ENCODE measurements around the gene UBAC2. TPM values are rescaled to one million over a fixed set of nuclear protein-coding genes. Genes with fewer than 3 reads are reported as not detected.

The UBAC2 gene
- polyA plus RNA-seq, 2 donors, result 63.0 to 70.1 TPM

- Histone ChIP-seq H3K4me1 (ENCODE audit: control insufficient read depth in 2 of 2, insufficient read depth in 2 of 2, low read length in 1 of 2) (no peaks in the 10 kb centered on the region), H3K4me3 (ENCODE audit: low read depth in 1 of 2, low read length in 2 of 2) (no peak overlapping the region), H3K9me3 (ENCODE audit: control insufficient read depth in 2 of 2, insufficient read depth in 1 of 2, low read depth in 1 of 2, low read length in 1 of 2) (no peaks in the 10 kb centered on the region), H3K27ac (ENCODE audit: low read depth in 2 of 2, low read length in 1 of 2) (no peak overlapping the region), H3K27me3 (ENCODE audit: control insufficient read depth in 1 of 2, insufficient read depth in 2 of 2, low read length in 2 of 2) (no peaks in the 10 kb centered on the region), H3K36me3 (ENCODE audit: control insufficient read depth in 2 of 2, insufficient read depth in 2 of 2, low read length in 1 of 2) (peaks cover 0 to 12% of the 10 kb centered on the region in 2 donors)
- WGBS, 2 donors, result 82 to 90% methylated on average over 12 of the region's 12 CpGs
Observed at GRCh38 chr13:99370481-99371275, 170.0 kb downstream of the UBAC2 start.

GRCh38 chr13:99371956-99372355, 171.3 kb downstream of the UBAC2 start:
- Histone ChIP-seq H3K36me3 (ENCODE audit: control insufficient read depth in 2 of 2, insufficient read depth in 2 of 2, low read length in 1 of 2) (peaks cover 0 to 14% of the 10 kb centered on the region in 2 donors), H3K27ac (ENCODE audit: low read depth in 2 of 2, low read length in 1 of 2) (no peak overlapping the region), H3K9me3 (ENCODE audit: control insufficient read depth in 2 of 2, insufficient read depth in 1 of 2, low read depth in 1 of 2, low read length in 1 of 2) (no peaks in the 10 kb centered on the region), H3K27me3 (ENCODE audit: control insufficient read depth in 1 of 2, insufficient read depth in 2 of 2, low read length in 2 of 2) (no peaks in the 10 kb centered on the region), H3K4me1 (ENCODE audit: control insufficient read depth in 2 of 2, insufficient read depth in 2 of 2, low read length in 1 of 2) (no peaks in the 10 kb centered on the region), H3K4me3 (ENCODE audit: low read depth in 1 of 2, low read length in 2 of 2) (no peak overlapping the region)
- 82 to 86% methylated on average over 9 of the region's 9 CpGs for WGBS, 2 donors

- H3K36me3 ChIP-seq (ENCODE audit: control insufficient read depth in 2 of 2, insufficient read depth in 2 of 2, low read length in 1 of 2), result peaks cover 2 to 18% of the 10 kb centered on the region in 2 donors
- no peaks in the 10 kb centered on the region for H3K4me1 ChIP-seq (ENCODE audit: control insufficient read depth in 2 of 2, insufficient read depth in 2 of 2, low read length in 1 of 2)
- no peak overlapping the region for H3K27ac ChIP-seq (ENCODE audit: low read depth in 2 of 2, low read length in 1 of 2)
- no peaks in the 10 kb centered on the region for H3K9me3 ChIP-seq (ENCODE audit: control insufficient read depth in 2 of 2, insufficient read depth in 1 of 2, low read depth in 1 of 2, low read length in 1 of 2)
- no peaks in the 10 kb centered on the region for H3K27me3 ChIP-seq (ENCODE audit: control insufficient read depth in 1 of 2, insufficient read depth in 2 of 2, low read length in 2 of 2)
- no peak overlapping the region for H3K4me3 ChIP-seq (ENCODE audit: low read depth in 1 of 2, low read length in 2 of 2)
- 93 to 94% methylated on average over 8 of the region's 8 CpGs for WGBS, 2 donors
Observed at GRCh38 chr13:99373436-99373835, 172.8 kb downstream of the UBAC2 start.

GRCh38 chr13:99374169-99374991, 173.7 kb downstream of the UBAC2 start:
- WGBS, 2 donors, result 94 to 95% methylated on average over 10 of the region's 10 CpGs
- no peak overlapping the region for H3K4me3 ChIP-seq (ENCODE audit: low read depth in 1 of 2, low read length in 2 of 2)
- H3K27me3 ChIP-seq (ENCODE audit: control insufficient read depth in 1 of 2, insufficient read depth in 2 of 2, low read length in 2 of 2), result no peaks in the 10 kb centered on the region
- H3K36me3 ChIP-seq (ENCODE audit: control insufficient read depth in 2 of 2, insufficient read depth in 2 of 2, low read length in 1 of 2), result peaks cover 2 to 13% of the 10 kb centered on the region in 2 donors
- no peaks in the 10 kb centered on the region for H3K4me1 ChIP-seq (ENCODE audit: control insufficient read depth in 2 of 2, insufficient read depth in 2 of 2, low read length in 1 of 2)
- H3K9me3 ChIP-seq (ENCODE audit: control insufficient read depth in 2 of 2, insufficient read depth in 1 of 2, low read depth in 1 of 2, low read length in 1 of 2), result no peaks in the 10 kb centered on the region
- no peak overlapping the region for H3K27ac ChIP-seq (ENCODE audit: low read depth in 2 of 2, low read length in 1 of 2)

GRCh38 chr13:99374994-99375737, 174.5 kb downstream of the UBAC2 start:
- peaks cover 2 to 13% of the 10 kb centered on the region in 2 donors for H3K36me3 ChIP-seq (ENCODE audit: control insufficient read depth in 2 of 2, insufficient read depth in 2 of 2, low read length in 1 of 2)
- H3K4me3 ChIP-seq (ENCODE audit: low read depth in 1 of 2, low read length in 2 of 2), result no peak overlapping the region
- 77 to 81% methylated on average over 12 of the region's 12 CpGs for WGBS, 2 donors
- H3K9me3 ChIP-seq (ENCODE audit: control insufficient read depth in 2 of 2, insufficient read depth in 1 of 2, low read depth in 1 of 2, low read length in 1 of 2), result no peaks in the 10 kb centered on the region
- no peaks in the 10 kb centered on the region for H3K27me3 ChIP-seq (ENCODE audit: control insufficient read depth in 1 of 2, insufficient read depth in 2 of 2, low read length in 2 of 2)
- H3K27ac ChIP-seq (ENCODE audit: low read depth in 2 of 2, low read length in 1 of 2), result peak overlapping the region in 1 of 2 donors; percentile 16
- H3K4me1 ChIP-seq (ENCODE audit: control insufficient read depth in 2 of 2, insufficient read depth in 2 of 2, low read length in 1 of 2), result no peaks in the 10 kb centered on the region

GRCh38 chr13:99375738-99376080, 175.1 kb downstream of the UBAC2 start:
- Histone ChIP-seq H3K27ac (ENCODE audit: low read depth in 2 of 2, low read length in 1 of 2) (no peak overlapping the region), H3K9me3 (ENCODE audit: control insufficient read depth in 2 of 2, insufficient read depth in 1 of 2, low read depth in 1 of 2, low read length in 1 of 2) (no peaks in the 10 kb centered on the region)

GRCh38 chr13:99376132-99376531, 175.5 kb downstream of the UBAC2 start:
- 89% methylated on average over 6 of the region's 6 CpGs for WGBS, 2 donors

More at GRCh38 chr13:99375738-99376080, 175.1 kb downstream of the UBAC2 start:
- 82 to 92% methylated on average over 2 of the region's 2 CpGs for WGBS, 2 donors
- Histone ChIP-seq H3K36me3 (ENCODE audit: control insufficient read depth in 2 of 2, insufficient read depth in 2 of 2, low read length in 1 of 2) (peaks cover 2 to 13% of the 10 kb centered on the region in 2 donors), H3K4me1 (ENCODE audit: control insufficient read depth in 2 of 2, insufficient read depth in 2 of 2, low read length in 1 of 2) (no peaks in the 10 kb centered on the region), H3K4me3 (ENCODE audit: low read depth in 1 of 2, low read length in 2 of 2) (no peak overlapping the region), H3K27me3 (ENCODE audit: control insufficient read depth in 1 of 2, insufficient read depth in 2 of 2, low read length in 2 of 2) (no peaks in the 10 kb centered on the region)

GRCh38 chr13:99376924-99377323, 176.3 kb downstream of the UBAC2 start:
- 94 to 95% methylated on average over 9 of the region's 9 CpGs for WGBS, 2 donors

More at GRCh38 chr13:99376132-99376531, 175.5 kb downstream of the UBAC2 start:
- Histone ChIP-seq H3K9me3 (ENCODE audit: control insufficient read depth in 2 of 2, insufficient read depth in 1 of 2, low read depth in 1 of 2, low read length in 1 of 2) (no peaks in the 10 kb centered on the region), H3K27me3 (ENCODE audit: control insufficient read depth in 1 of 2, insufficient read depth in 2 of 2, low read length in 2 of 2) (no peaks in the 10 kb centered on the region), H3K4me1 (ENCODE audit: control insufficient read depth in 2 of 2, insufficient read depth in 2 of 2, low read length in 1 of 2) (no peaks in the 10 kb centered on the region), H3K27ac (ENCODE audit: low read depth in 2 of 2, low read length in 1 of 2) (no peak overlapping the region), H3K36me3 (ENCODE audit: control insufficient read depth in 2 of 2, insufficient read depth in 2 of 2, low read length in 1 of 2) (peaks cover 2 to 17% of the 10 kb centered on the region in 2 donors), H3K4me3 (ENCODE audit: low read depth in 1 of 2, low read length in 2 of 2) (no peak overlapping the region)

GRCh38 chr13:99377641-99378040, 177.0 kb downstream of the UBAC2 start:
- H3K36me3 ChIP-seq (ENCODE audit: control insufficient read depth in 2 of 2, insufficient read depth in 2 of 2, low read length in 1 of 2), result peaks cover 2 to 15% of the 10 kb centered on the region in 2 donors
- H3K4me3 ChIP-seq (ENCODE audit: low read depth in 1 of 2, low read length in 2 of 2), result no peak overlapping the region
- 97% methylated on average over 8 of the region's 8 CpGs for WGBS, 2 donors
- H3K4me1 ChIP-seq (ENCODE audit: control insufficient read depth in 2 of 2, insufficient read depth in 2 of 2, low read length in 1 of 2), result peaks cover 0 to 5% of the 10 kb centered on the region in 2 donors
- no peaks in the 10 kb centered on the region for H3K9me3 ChIP-seq (ENCODE audit: control insufficient read depth in 2 of 2, insufficient read depth in 1 of 2, low read depth in 1 of 2, low read length in 1 of 2)
- no peak overlapping the region for H3K27ac ChIP-seq (ENCODE audit: low read depth in 2 of 2, low read length in 1 of 2)
- H3K27me3 ChIP-seq (ENCODE audit: control insufficient read depth in 1 of 2, insufficient read depth in 2 of 2, low read length in 2 of 2), result no peaks in the 10 kb centered on the region

More at GRCh38 chr13:99376924-99377323, 176.3 kb downstream of the UBAC2 start:
- Histone ChIP-seq H3K27ac (ENCODE audit: low read depth in 2 of 2, low read length in 1 of 2) (no peak overlapping the region), H3K4me1 (ENCODE audit: control insufficient read depth in 2 of 2, insufficient read depth in 2 of 2, low read length in 1 of 2) (no peaks in the 10 kb centered on the region), H3K27me3 (ENCODE audit: control insufficient read depth in 1 of 2, insufficient read depth in 2 of 2, low read length in 2 of 2) (no peaks in the 10 kb centered on the region), H3K9me3 (ENCODE audit: control insufficient read depth in 2 of 2, insufficient read depth in 1 of 2, low read depth in 1 of 2, low read length in 1 of 2) (no peaks in the 10 kb centered on the region), H3K36me3 (ENCODE audit: control insufficient read depth in 2 of 2, insufficient read depth in 2 of 2, low read length in 1 of 2) (peaks cover 2 to 16% of the 10 kb centered on the region in 2 donors), H3K4me3 (ENCODE audit: low read depth in 1 of 2, low read length in 2 of 2) (no peak overlapping the region)
